Stimulated activated naive B cell treated with anti-CD40 and anti-IgM and Interleukin-4, amounts not matched to agents 10 μg/mL and 1 μg/mL and 100 μg/mL, for 72 hours (primary cell): ENCODE data around the gene AEBP1.

Source experiments
- ATAC-seq, 2 donors: fragments of 150-1000 bp; cut with Tn5 transposase; replicated peaks; 2 replicates each; pipeline ENCODE4 v1.10.0; 2021; ENCODE audit warnings: moderate library complexity in 1 of 2
- DNase-seq: peaks from one replicate; pipeline ENCODE4 v3.0.0; 2021
- H3K27ac Mint-ChIP-seq: one replicate; pipeline ENCODE4 v1.8.0; 2022; ENCODE audit warnings: mild to moderate bottlenecking, mixed read lengths
- H3K27me3 Mint-ChIP-seq, 2 donors: one replicate each; pipeline ENCODE4 v1.8.0; 2022; ENCODE audit warnings: mixed read lengths in 2 of 2
- H3K36me3 Mint-ChIP-seq, 2 donors: one replicate each; pipeline ENCODE4 v1.8.0; 2022; ENCODE audit warnings: mixed read lengths in 2 of 2, mild to moderate bottlenecking in 1 of 2
- H3K4me1 Mint-ChIP-seq, 2 donors: one replicate each; pipeline ENCODE4 v1.8.0; 2022; ENCODE audit warnings: mixed read lengths in 2 of 2, mild to moderate bottlenecking in 1 of 2
- H3K4me3 Mint-ChIP-seq, 2 donors: one replicate each; pipeline ENCODE4 v1.8.0; 2022; ENCODE audit warnings: mild to moderate bottlenecking in 2 of 2, mixed read lengths in 2 of 2, moderate library complexity in 1 of 2
- H3K9me3 Mint-ChIP-seq, 2 donors: one replicate each; pipeline ENCODE4 v1.8.0; 2022; ENCODE audit warnings: mixed read lengths in 2 of 2, mild to moderate bottlenecking in 1 of 2

AEBP1 gene

DNA sequence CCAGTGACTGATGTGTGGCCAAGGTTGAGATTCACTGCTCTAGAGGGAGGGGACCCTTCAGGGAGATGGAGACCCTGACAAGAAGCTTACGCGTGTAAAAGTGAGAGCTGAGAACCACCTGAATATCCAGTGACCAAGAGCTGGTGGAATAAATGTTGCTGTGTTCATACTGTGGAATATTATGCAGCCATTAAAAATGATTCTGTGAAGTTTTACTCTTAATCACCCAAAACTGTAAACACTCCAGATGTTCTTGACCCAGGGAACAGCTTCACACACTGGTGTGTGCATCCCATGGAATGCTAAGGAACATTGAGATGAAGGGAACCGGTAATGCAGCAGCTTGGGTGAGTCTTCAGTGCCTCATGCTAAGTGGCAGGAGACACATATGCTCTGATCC is 17.5 kb upstream of the AEBP1 start:
- no peaks in the 10 kb centered on the region for H3K27me3 Mint-ChIP-seq
- H3K36me3 Mint-ChIP-seq = peaks cover 0 to 4% of the 10 kb centered on the region in 2 donors
- no peaks in the 10 kb centered on the region for H3K9me3 Mint-ChIP-seq
- no peak for ATAC-seq
- H3K4me3 Mint-ChIP-seq = no peak overlapping the region
- no peak overlapping the region for H3K27ac Mint-ChIP-seq
- H3K4me1 Mint-ChIP-seq = peaks cover 12 to 29% of the 10 kb centered on the region in 2 donors
- DNase-seq = no peak

GRCh38 chr7:44087911-44088838 is 16.0 kb upstream of the AEBP1 start:
- H3K4me1 Mint-ChIP-seq = peaks cover 16 to 22% of the 10 kb centered on the region in 2 donors
- H3K27ac Mint-ChIP-seq = no peak overlapping the region
- no peaks in the 10 kb centered on the region for H3K27me3 Mint-ChIP-seq
- no peak overlapping the region for H3K4me3 Mint-ChIP-seq
- DNase-seq (no peak), ATAC-seq (no peak)
- H3K36me3 Mint-ChIP-seq = no peaks in the 10 kb centered on the region
- no peaks in the 10 kb centered on the region for H3K9me3 Mint-ChIP-seq

DNA sequence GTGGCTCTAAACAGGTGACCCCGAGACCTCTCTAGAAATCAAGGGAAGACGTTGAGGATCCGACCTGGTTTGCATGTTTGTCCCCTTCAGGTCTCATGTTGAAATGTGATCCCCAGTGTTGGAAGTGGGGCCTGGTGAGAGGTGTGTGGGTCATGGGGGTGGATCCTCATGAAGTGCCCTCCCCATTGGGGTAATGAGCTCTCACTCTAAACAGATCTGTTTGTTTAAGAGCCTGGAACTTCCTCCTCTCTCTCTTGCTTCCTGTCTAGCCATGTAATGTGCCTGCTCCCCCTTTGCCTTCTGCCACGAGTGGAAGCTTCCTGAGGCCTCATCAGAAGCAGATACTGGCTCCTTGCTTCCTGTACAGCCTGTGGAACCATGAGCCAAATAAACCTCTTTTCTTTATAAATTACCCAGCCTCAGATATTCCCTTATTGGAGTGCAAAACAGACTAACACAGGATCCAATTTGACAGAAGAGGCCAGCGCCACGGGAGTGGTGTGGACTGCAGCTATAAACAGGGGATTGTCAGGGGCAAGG is 11.0 kb upstream of the AEBP1 start:
- Mint-ChIP-seq H3K4me3 (no peak overlapping the region), H3K36me3 (no peaks in the 10 kb centered on the region), H3K9me3 (no peaks in the 10 kb centered on the region), H3K27ac (no peak overlapping the region), H3K27me3 (no peaks in the 10 kb centered on the region), H3K4me1 (peaks cover 33 to 50% of the 10 kb centered on the region in 2 donors)
- DNase-seq (no peak), ATAC-seq (no peak)

- Mint-ChIP-seq H3K36me3 (no peaks in the 10 kb centered on the region), H3K27me3 (no peaks in the 10 kb centered on the region), H3K4me1 (peaks cover 28 to 44% of the 10 kb centered on the region in 2 donors), H3K27ac (no peak overlapping the region), H3K4me3 (no peak overlapping the region), H3K9me3 (no peaks in the 10 kb centered on the region)
- DNase-seq = no peak
- ATAC-seq = no peak
Observed at GRCh38 chr7:44094365-44094764, 9.8 kb upstream of the AEBP1 start.

GRCh38 chr7:44094883-44095592 is 9.1 kb upstream of the AEBP1 start:
- no peaks in the 10 kb centered on the region for H3K36me3 Mint-ChIP-seq
- no peak overlapping the region for H3K4me3 Mint-ChIP-seq
- H3K9me3 Mint-ChIP-seq = no peaks in the 10 kb centered on the region
- no peaks in the 10 kb centered on the region for H3K27me3 Mint-ChIP-seq
- peaks cover 28 to 50% of the 10 kb centered on the region in 2 donors for H3K4me1 Mint-ChIP-seq
- no peak for ATAC-seq
- H3K27ac Mint-ChIP-seq = no peak overlapping the region
- DNase-seq = no peak

- ATAC-seq (no peak), DNase-seq (no peak)
- Mint-ChIP-seq H3K36me3 (no peaks in the 10 kb centered on the region), H3K4me3 (no peak overlapping the region), H3K27ac (peak overlapping the region; percentile 22), H3K9me3 (no peaks in the 10 kb centered on the region), H3K27me3 (no peaks in the 10 kb centered on the region), H3K4me1 (peaks cover 36 to 57% of the 10 kb centered on the region in 2 donors)
Observed at GRCh38 chr7:44095781-44096180, 8.4 kb upstream of the AEBP1 start.

- H3K27ac Mint-ChIP-seq = peak overlapping the region; percentile 90
- no peaks in the 10 kb centered on the region for H3K36me3 Mint-ChIP-seq
- H3K9me3 Mint-ChIP-seq = no peaks in the 10 kb centered on the region
- no peak for ATAC-seq
- peaks cover 41 to 63% of the 10 kb centered on the region in 2 donors for H3K4me1 Mint-ChIP-seq
- no peaks in the 10 kb centered on the region for H3K27me3 Mint-ChIP-seq
- H3K4me3 Mint-ChIP-seq = peak overlapping the region; percentile 7 to 14
- DNase-seq = no peak
Observed at GRCh38 chr7:44096326-44096881, 7.7 kb upstream of the AEBP1 start.

DNA sequence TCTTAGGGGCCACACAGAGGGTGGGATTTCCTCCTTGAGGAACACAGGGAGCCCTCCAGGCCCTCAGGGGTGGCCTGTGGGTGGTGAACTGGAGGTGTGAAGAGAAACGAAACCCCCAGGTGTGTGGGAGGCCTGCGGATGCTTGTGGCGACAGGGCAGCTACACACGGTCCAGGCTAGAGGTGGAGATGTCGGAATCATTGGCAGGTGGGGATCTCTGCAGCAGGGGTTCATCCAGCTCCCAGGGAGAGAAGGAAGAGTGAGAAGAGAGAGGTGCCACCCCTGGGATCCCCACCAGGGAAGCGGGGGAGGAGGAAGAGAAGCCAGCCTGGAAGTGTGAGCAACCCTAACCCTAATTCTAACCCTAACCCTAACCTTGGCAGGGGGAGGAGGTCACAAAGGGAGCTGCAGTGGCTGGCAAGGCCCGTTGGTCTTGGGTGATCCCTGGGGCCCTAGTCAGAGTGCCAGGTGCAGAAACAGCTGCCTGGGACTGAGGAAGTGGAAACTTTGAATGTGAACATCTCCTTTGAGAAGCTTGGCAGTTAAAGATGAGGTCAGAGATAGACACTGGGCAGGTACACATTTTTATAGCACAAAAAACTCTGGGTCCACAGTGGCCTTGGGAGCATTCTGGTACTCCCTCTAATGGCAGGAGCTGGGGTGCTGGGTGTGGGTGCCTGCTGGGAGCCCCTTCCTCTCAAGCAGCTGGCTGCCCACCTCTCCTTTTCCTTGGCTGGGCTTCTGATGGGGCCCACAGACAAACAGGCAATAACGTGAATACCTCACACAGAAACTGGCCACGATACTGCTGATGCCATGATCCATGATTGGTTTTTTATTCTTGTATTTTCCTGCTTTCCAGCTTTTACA is 6.8 kb upstream of the AEBP1 start:
- H3K4me1 Mint-ChIP-seq = peaks cover 43 to 71% of the 10 kb centered on the region in 2 donors
- H3K9me3 Mint-ChIP-seq = no peaks in the 10 kb centered on the region
- peak; percentile 80 for DNase-seq
- peak overlapping the region; percentile 53 to 61 for H3K4me3 Mint-ChIP-seq
- H3K27me3 Mint-ChIP-seq = no peaks in the 10 kb centered on the region
- H3K27ac Mint-ChIP-seq = peak overlapping the region; percentile 90
- peak; percentile 93 to 94 for ATAC-seq
- H3K36me3 Mint-ChIP-seq = no peaks in the 10 kb centered on the region

DNA sequence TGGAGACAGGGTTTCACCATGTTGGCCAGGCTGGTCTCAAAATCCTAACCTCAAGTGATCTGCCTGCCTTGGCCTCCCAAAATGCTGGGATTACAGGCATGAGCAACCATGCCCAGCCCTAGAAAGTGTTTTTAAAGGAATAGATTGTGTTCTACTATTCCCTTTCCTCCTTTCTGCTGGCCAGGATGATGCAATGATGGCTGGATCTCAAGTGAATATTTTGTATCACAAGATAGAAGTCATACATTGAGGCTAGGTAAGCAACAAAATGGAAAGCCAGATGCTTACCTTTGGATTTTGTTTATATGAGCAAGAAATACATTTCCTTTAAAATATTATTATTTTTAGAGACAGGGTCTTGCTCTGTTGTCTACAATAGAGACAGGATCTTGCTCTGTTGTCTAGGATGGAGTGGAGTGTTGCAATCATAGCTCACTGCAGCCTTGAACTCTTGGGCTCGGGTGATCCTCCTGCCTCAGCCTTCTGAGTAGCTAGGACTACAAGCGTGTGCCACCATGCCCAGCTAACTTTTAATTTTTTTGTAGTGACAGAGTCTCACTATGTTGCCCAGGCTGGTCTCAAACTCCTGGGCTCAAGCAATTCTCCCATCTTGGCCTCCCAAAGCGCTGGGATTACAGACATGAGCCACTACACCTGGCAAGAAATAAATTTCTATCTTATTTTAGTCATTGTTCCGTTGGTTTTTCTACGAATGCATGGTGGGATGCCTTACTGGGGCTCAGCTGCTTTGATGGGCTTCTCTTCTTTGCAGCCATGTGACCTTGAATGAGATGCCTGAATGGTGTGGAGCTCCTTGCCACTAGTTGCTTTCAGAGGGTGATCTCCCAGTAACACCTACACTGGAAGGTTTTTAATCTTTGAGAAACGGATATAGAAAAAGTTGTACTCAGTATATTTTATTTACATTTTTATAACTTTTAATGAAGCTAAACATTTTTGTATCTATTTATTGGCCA is 5.8 kb upstream of the AEBP1 start:
- Mint-ChIP-seq H3K4me1 (peaks cover 47 to 79% of the 10 kb centered on the region in 2 donors), H3K9me3 (no peaks in the 10 kb centered on the region), H3K27ac (peak overlapping the region; percentile 90), H3K4me3 (peak overlapping the region in 1 of 2 donors; percentile 25), H3K27me3 (no peaks in the 10 kb centered on the region), H3K36me3 (no peaks in the 10 kb centered on the region)
- DNase-seq (no peak), ATAC-seq (no peak)

DNA sequence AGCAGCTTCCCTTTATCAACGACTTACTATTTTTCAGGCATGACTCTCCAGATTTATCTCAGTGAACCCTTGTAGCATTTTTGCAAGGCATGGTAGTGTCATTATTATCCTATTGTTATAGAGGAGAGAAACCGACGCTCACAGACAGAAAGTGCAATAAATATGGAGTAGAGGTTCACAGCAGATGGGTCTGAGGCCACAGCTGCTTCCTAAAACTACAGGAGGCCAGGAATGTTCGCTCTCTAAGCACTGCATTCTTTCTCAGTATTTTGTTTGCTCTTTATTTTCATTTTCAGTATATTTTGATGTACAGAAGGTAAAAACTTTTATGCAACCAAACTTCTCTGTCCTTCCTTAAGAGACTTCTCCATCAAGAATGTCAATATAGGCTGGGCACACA is 4.5 kb upstream of the AEBP1 start:
- no peak for ATAC-seq

GRCh38 chr7:44100458-44101302 is 3.5 kb upstream of the AEBP1 start:
- Mint-ChIP-seq H3K9me3 (no peaks in the 10 kb centered on the region), H3K36me3 (no peaks in the 10 kb centered on the region), H3K27me3 (no peaks in the 10 kb centered on the region), H3K4me3 (peak overlapping the region; percentile 23 to 39), H3K4me1 (peaks cover 51 to 74% of the 10 kb centered on the region in 2 donors), H3K27ac (peak overlapping the region; percentile 87)
- ATAC-seq (no peak), DNase-seq (no peak)

More for the DNA sequence above, 4.5 kb upstream of the AEBP1 start:
- no peaks in the 10 kb centered on the region for H3K9me3 Mint-ChIP-seq
- no peak for DNase-seq
- no peaks in the 10 kb centered on the region for H3K27me3 Mint-ChIP-seq
- no peak overlapping the region for H3K27ac Mint-ChIP-seq
- H3K4me3 Mint-ChIP-seq = no peak overlapping the region
- H3K36me3 Mint-ChIP-seq = no peaks in the 10 kb centered on the region
- H3K4me1 Mint-ChIP-seq = peaks cover 49 to 74% of the 10 kb centered on the region in 2 donors

GRCh38 chr7:44101303-44101965 is 2.7 kb upstream of the AEBP1 start:
- H3K27me3 Mint-ChIP-seq = no peaks in the 10 kb centered on the region
- H3K27ac Mint-ChIP-seq = peak overlapping the region; percentile 87

More at GRCh38 chr7:44101303-44101965, 2.7 kb upstream of the AEBP1 start:
- ATAC-seq (no peak), DNase-seq (no peak)
- peaks cover 55 to 75% of the 10 kb centered on the region in 2 donors for H3K4me1 Mint-ChIP-seq
- no peak overlapping the region for H3K4me3 Mint-ChIP-seq
- H3K9me3 Mint-ChIP-seq = no peaks in the 10 kb centered on the region
- no peaks in the 10 kb centered on the region for H3K36me3 Mint-ChIP-seq
